ENCODE results near the gene SH2D5. TPM values are rescaled to one million over a fixed set of nuclear protein-coding genes. Genes with fewer than 3 reads are reported as not detected.
"Not testable (repeated sequence)": the region's sequence is repeated elsewhere in the genome, so short reads cannot be mapped to it uniquely, and the experiment has no call there.

SH2D5 gene
- total RNA-seq, 1 experiment from 2014 or later: 3.5 TPM

DNA sequence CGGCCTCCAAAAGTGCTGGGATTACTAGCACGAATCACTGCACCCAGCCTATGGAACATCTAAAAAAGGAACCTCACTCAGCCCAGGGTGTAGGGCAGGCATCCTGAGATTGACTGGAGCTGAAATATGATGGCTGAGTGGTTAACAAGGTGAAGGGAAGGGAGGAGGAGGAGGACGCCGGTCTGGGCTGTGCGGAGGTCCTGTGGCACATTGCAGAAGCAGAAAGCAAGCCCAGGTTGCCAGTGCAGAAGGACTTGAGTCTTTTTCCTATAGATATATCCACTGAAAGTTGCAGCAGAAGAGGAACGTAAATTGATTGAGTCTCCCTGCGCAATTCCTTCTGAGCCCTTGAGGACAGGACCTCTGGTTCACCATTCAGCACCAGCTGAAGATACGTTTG, 13.2 kb downstream of the SH2D5 start:
- H3K4me1 ChIP-seq: peaks cover 11% of the 10 kb centered on the region
- CTCF ChIA-PET: interaction anchor here (1.9 kb wide), 1 partner anchor 22 kb away, joined by 11 read pairs; no protein-coding TSS in a partner anchor
- BruUV-seq (replicated peaks): no TSS peak
- Mint-ChIP-seq H3K4me3 (ENCODE audit: unreplicated experiment) (peak overlapping the region; percentile 71), H3K4me1 (ENCODE audit: low read depth, unreplicated experiment) (peaks cover 6% of the 10 kb centered on the region), H3K9me3 (ENCODE audit: unreplicated experiment) (no peaks in the 10 kb centered on the region), H3K27me3 (ENCODE audit: insufficient read depth, unreplicated experiment) (peaks cover 3% of the 10 kb centered on the region), H3K27ac (ENCODE audit: unreplicated experiment) (no peak overlapping the region), H3K36me3 (ENCODE audit: insufficient read depth, unreplicated experiment) (no peaks in the 10 kb centered on the region)
- H3K27me3 ChIP-seq (replicated peaks; ENCODE audit: control insufficient read depth, insufficient read depth, low read length): no peaks in the 10 kb centered on the region
- H3K9me3 ChIP-seq: no peaks in the 10 kb centered on the region
- intact Hi-C loops (cut with micrococcal nuclease; ENCODE audit: unreplicated experiment): no loop called here
- H3K4me3 ChIP-seq (ENCODE audit: low read depth, low read length): no peak overlapping the region
- no peak for DNase-seq
- POLR2A ChIA-PET: no interaction called here
- no peaks in the 10 kb centered on the region for H3K36me3 ChIP-seq (ENCODE audit: control insufficient read depth, insufficient read depth, low read length)
- TF ChIP-seq, protein P1, sequence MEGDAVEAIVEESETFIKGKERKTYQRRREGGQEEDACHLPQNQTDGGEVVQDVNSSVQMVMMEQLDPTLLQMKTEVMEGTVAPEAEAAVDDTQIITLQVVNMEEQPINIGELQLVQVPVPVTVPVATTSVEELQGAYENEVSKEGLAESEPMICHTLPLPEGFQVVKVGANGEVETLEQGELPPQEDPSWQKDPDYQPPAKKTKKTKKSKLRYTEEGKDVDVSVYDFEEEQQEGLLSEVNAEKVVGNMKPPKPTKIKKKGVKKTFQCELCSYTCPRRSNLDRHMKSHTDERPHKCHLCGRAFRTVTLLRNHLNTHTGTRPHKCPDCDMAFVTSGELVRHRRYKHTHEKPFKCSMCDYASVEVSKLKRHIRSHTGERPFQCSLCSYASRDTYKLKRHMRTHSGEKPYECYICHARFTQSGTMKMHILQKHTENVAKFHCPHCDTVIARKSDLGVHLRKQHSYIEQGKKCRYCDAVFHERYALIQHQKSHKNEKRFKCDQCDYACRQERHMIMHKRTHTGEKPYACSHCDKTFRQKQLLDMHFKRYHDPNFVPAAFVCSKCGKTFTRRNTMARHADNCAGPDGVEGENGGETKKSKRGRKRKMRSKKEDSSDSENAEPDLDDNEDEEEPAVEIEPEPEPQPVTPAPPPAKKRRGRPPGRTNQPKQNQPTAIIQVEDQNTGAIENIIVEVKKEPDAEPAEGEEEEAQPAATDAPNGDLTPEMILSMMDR (IDR thresholded peaks at IDR 0.05; ENCODE audit: insufficient read depth in 1 of 2, low read depth in 1 of 2, low read length in 1 of 2, severe bottlenecking in 1 of 2, unreplicated experiment in 1 of 2): no peak

DNA sequence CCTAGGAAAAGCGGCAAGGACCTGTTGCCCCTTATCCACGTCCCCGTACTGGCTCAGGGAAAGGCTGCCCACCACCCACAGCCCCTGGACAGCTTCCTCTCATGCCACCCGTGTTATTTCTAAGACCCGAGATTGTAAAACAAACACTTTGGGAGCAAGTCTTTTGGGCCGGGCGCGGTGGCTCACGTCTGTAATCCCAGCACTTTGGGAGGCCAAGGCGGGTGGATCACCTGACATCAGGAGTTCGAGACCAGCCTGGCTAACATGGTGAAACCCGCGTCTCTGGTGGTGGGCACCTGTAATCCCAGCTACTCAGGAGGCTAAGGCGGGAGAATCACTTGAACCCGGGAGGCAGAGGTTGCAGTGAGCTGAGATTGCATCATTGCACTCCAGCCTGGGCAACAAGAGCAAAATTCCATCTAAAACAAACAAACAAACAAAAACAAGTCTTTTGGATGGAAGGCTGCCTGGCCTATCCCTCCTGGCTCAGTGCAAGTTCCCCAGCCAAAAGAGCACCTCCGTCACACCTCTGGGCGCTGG, 14.1 kb downstream of the SH2D5 start:
- Histone ChIP-seq H3K4me3 (ENCODE audit: low read depth, low read length) (peak overlapping the region; percentile 58), H3K4me1 (peaks cover 11% of the 10 kb centered on the region)
- DNase-seq; H3K9me3 Mint-ChIP-seq (ENCODE audit: unreplicated experiment); BruUV-seq (replicated peaks); H3K27me3 Mint-ChIP-seq (ENCODE audit: insufficient read depth, unreplicated experiment); H3K9me3 ChIP-seq; H3K27me3 ChIP-seq (replicated peaks; ENCODE audit: control insufficient read depth, insufficient read depth, low read length); intact Hi-C loops (cut with micrococcal nuclease; ENCODE audit: unreplicated experiment); H3K27ac Mint-ChIP-seq (ENCODE audit: unreplicated experiment); H3K36me3 Mint-ChIP-seq (ENCODE audit: insufficient read depth, unreplicated experiment); H3K4me1 Mint-ChIP-seq (ENCODE audit: low read depth, unreplicated experiment); H3K36me3 ChIP-seq (ENCODE audit: control insufficient read depth, insufficient read depth, low read length): not testable (repeated sequence)
- ChIA-PET POLR2A (interaction anchor here (0.8 kb wide), 1 partner anchor 22 kb away, joined by 5 read pairs; no protein-coding TSS in a partner anchor), CTCF (interaction anchor here (0.7 to 1.9 kb wide), 2 partner anchors 15 to 22 kb away, joined by 4 to 11 read pairs; no protein-coding TSS in a partner anchor)
- H3K4me3 Mint-ChIP-seq (ENCODE audit: unreplicated experiment): peak overlapping the region; percentile 71

DNA sequence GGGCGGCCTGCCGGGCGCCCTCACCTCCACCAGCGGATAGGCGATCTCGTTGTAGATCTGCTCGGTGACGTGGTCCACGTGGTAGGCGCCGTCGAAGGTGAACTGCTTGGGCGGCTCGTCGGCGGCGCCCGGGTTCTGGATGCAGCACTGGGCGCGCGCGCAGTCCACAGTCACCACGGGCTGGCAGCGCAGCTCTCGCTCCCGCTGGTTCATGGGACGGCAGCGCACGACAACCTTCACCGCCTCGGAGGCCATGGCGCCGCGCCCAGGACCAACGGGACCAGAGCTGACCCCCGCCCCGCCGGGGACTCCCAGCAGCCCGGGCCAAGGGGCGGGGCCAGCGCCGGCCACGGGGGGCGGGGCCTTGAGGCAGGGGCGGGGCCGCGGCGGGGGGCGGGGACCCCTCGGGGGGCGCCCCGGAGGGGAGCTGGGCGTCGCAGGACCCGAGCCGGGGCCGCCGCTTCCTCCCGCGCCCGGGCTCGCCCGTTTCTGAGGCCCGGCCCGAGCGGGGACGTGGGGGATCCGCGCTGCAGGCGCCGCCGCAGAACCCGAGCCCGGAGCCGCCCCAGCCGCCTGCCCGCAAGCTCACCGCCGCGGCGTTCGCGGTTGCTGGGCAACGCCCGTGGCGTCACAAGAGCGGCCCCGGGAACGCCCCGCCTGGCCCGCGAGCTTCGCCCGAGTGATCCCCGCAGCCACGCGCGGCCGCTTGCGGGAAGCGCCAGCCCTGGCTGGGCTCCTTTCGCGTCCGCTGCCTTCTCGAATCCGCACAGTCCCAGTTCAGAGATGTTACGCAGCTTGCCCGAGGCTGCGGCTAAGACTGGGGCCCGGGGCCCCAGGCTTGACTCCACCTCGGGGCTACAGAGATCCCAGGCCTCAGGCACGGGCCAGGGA, 14.8 kb downstream of the SH2D5 start, which contains the start of gene KIF17:
Gene KIF17, minus strand, starts transcription at position 556 of the 891 bp plus-strand sequence. Its CDS starts 301 bp downstream, at position 255.
- H3K4me3 ChIP-seq (ENCODE audit: low read depth, low read length): peak within 1 kb of the TSS; percentile 58
- no peaks in the 10 kb centered on the region for H3K9me3 Mint-ChIP-seq (ENCODE audit: unreplicated experiment)
- TF ChIP-seq, protein P1 (IDR thresholded peaks at IDR 0.05; ENCODE audit: insufficient read depth in 1 of 2, low read depth in 1 of 2, low read length in 1 of 2, severe bottlenecking in 1 of 2, unreplicated experiment in 1 of 2): no peak
- H3K4me1 Mint-ChIP-seq (ENCODE audit: low read depth, unreplicated experiment): peaks cover 6% of the 10 kb centered on the region
- no peak within 1 kb of the TSS for H3K27ac Mint-ChIP-seq (ENCODE audit: unreplicated experiment)
- intact Hi-C loops (cut with micrococcal nuclease; ENCODE audit: unreplicated experiment): no loop called here
- POLR2A ChIA-PET: interaction anchor here (0.8 kb wide), 1 partner anchor 21 kb away, joined by 5 read pairs; no protein-coding TSS in a partner anchor
- CTCF ChIA-PET: interaction anchor here (0.6 to 1.9 kb wide), 3 partner anchors 16 to 58 kb away, joined by 3 to 11 read pairs (median 4); no protein-coding TSS in a partner anchor
- no peaks in the 10 kb centered on the region for H3K36me3 ChIP-seq (ENCODE audit: control insufficient read depth, insufficient read depth, low read length)
- no peaks in the 10 kb centered on the region for H3K9me3 ChIP-seq
- peaks cover 11% of the 10 kb centered on the region for H3K4me1 ChIP-seq
- H3K27me3 Mint-ChIP-seq (ENCODE audit: insufficient read depth, unreplicated experiment): peaks cover 3% of the 10 kb centered on the region
- no peaks in the 10 kb centered on the region for H3K27me3 ChIP-seq (replicated peaks; ENCODE audit: control insufficient read depth, insufficient read depth, low read length)
- no peaks in the 10 kb centered on the region for H3K36me3 Mint-ChIP-seq (ENCODE audit: insufficient read depth, unreplicated experiment)
- H3K4me3 Mint-ChIP-seq (ENCODE audit: unreplicated experiment): peak within 1 kb of the TSS; percentile 71
- peak; percentile 70 to 82 for DNase-seq
- no TSS peak for BruUV-seq (replicated peaks)

Data from Caco-2 (cell line).